Fibroblast of skin of right biceps (primary cell): ENCODE results near the gene SLC37A2.

Source experiments
- DNase-seq: peaks from one replicate; pipeline ENCODE4 v3.0.0-alpha.2; 2013

Gene SLC37A2

DNA sequence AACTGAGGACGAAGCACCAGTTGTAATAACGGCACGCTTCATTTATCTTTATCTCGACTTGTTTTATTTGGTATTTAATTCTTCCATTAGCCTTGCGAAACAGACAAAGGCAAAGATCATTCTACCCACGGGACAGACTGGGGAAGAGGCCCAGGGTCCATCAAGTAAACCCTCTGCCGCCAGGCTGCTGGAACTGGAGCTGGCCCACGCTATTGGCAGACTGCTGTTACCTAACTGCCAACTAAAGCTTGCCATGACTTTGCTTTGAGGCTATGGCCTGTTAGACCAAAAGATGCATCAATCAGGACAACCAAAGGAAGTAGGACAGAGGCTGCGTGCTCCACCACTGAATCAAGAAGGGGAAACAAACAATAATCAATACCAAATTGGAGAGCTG lies 49.1 kb downstream of the SLC37A2 start:
- no peak for DNase-seq

GRCh38 chr11:125114518-125114917 lies 51.4 kb downstream of the SLC37A2 start:
- DNase-seq = no peak

DNA sequence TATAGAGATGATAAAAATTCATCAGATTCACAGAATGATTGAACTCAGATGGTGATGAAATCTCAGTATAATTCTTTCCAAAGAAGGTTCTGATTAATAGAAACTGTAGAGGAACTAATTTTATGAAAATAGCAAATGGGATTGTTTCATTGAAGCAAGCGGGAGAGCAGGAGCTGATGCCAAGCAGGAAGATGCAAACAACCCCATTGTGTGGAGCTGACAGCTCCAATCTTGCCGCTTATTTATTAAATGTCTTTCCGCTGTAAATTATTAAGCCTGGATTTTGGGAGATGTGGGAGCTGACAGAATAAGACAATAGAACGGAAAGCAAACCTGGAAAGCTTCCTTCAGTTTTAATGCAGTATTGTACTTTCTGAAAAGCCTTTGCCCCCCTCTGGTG lies 54.3 kb downstream of the SLC37A2 start:
- DNase-seq = no peak

DNA sequence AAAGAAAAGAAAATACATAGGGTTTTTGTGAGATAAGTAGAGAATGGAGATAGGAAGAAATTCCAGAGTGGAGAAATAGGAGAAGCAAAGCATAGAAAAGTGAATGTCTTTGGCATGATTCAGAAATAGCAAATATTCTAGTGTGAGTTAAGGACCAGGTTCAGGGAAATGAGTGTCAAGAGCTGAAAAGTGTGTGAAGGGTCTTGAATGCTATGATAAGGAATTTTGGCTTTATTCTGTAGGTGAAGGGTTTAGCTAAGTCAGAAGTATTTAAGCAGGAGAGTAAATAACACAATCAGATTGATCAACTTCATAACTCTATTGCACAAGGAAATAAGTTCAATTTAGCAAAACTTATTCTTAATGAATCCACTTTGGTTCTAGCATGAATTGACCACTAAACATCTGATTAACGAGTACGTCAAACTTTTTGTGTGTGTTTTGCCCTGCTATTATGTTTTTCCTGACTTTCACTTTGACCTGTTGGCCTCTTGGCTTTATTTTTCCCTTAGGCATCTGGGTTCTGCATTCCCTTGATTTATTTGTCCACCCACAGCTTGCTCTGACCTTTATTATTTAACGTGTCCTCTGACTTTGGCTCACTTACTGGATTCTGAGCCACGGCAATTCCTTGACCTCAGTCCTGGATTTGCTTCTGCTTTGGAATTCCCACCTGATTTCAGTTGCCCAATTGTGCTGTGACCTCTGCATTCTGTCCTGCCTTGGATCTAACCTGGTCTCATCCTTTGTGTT lies 60.3 kb downstream of the SLC37A2 start:
- DNase-seq = no peak

DNA sequence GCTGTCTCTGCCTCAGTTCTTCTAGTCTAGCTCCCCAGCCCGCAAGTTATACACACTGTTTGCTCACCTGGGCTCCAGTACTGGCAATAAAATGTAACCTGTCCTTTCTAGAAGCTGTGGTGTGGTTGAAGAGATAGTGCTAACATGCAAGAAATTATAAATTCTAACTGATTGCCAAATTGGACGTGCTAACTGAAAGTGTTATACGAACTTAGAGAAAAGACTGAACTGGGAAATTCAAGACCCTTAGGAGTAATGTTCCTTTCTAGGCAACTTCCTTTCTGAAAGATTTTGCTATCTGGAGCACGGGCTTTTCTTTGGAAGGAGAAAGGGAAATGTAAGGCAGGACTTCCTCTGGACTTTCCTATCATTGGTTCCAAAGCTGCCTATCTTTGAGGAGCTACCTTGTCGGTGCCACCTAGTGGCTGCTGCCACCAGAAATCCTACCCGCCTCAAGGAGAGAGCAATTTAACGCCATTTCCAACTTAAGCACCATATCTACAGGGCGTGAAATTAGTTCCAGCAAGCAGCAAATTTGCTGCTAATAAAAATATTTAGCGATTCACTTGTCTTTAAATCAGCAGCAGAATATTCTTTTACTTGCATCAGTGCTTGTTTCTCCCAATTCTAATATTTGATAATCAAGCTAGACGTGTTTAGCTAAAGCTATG lies 61.0 kb downstream of the SLC37A2 start:
- DNase-seq = peak; percentile 60

DNA sequence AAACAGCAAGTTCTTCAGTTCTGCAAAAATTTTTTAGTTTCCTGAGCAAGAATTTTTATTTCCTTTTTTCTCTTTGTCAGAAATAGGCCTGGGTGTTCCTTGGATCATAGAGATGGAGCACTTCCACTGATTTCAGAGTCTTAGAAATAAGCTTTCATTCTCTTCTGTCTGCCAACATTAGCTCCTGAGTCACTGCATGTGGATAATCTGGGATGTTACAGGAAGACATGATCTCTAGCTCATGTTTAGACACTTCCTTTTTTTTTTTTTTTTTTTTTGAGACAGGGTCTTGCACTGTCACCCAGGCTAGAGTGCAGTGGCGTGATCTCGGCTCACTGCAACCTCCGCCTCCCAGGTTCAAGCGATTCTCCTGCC lies 61.5 kb downstream of the SLC37A2 start:
- DNase-seq = no peak

- DNase-seq = peak; percentile 68
Observed at GRCh38 chr11:125128450-125128849, 65.3 kb downstream of the SLC37A2 start.

- no peak for DNase-seq
Observed at GRCh38 chr11:125129316-125129993, 66.3 kb downstream of the SLC37A2 start.

- DNase-seq = peak; percentile 31
Observed at GRCh38 chr11:125132071-125132470, 69.0 kb downstream of the SLC37A2 start.

DNA sequence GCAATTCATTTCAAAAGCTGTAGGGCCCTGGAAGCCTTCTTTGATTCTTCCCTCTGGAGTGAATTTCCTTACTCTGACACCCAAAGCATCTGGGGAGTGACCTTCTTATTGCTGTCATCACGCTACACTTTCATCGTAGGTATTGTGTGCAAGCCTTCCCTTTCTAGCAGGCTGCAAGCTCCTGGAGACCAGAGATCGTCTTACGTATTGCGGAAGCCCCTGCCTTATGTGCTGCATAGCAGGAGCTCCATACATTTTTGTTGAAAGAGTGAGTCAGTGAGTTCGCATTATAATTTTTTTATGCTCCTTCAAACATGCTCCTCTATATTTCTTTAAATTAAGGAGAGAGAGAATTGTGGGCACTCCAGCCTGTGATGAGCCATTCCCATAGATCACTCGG lies 69.5 kb downstream of the SLC37A2 start:
- DNase-seq = peak; percentile 63

GRCh38 chr11:125136001-125136400 lies 72.9 kb downstream of the SLC37A2 start:
- DNase-seq = no peak

GRCh38 chr11:125138966-125139365 lies 75.9 kb downstream of the SLC37A2 start:
- DNase-seq = no peak

GRCh38 chr11:125139778-125140177 lies 76.7 kb downstream of the SLC37A2 start:
- DNase-seq = no peak
